A673 (cell line): Measurements from ENCODE around the gene RBP2. TPM values are rescaled to one million over a fixed set of nuclear protein-coding genes. Genes with fewer than 3 reads are reported as not detected.

Experiments used
- BruUV-seq: library from RNA; stranded (reverse); fragments of 400-500 nt; replicated peaks from 2 replicates; lab custom pipeline; 2021; lab: Mats Ljungman, UMichigan
- CTCF ChIA-PET: fragments of 300-600 bp; sonication (Branson Sonifier 250); formaldehyde crosslinking; loops from one replicate; lab custom pipeline; 2022; ENCODE audit warnings: antibody characterized with exemption; lab: Charles Lee
- POLR2A ChIA-PET: fragments of 300-600 bp; sonication (Branson Sonifier 250); formaldehyde crosslinking; loops from one replicate; lab custom pipeline; 2022; ENCODE audit warnings: antibody characterized with exemption; ENCODE audit not compliant: low non-redundant PET; lab: Charles Lee
- DNase-seq: peaks from one replicate; pipeline ENCODE4 v3.0.0-alpha.2; 2015; ENCODE audit warnings: low spot score
- H3K27ac ChIP-seq: fragments of 200-600 bp; sonication (generic); 2 replicates; pipeline ENCODE4 v1.5.1; 2016; ENCODE audit warnings: mixed run types, low read depth, mild to moderate bottlenecking, mixed read lengths, antibody characterized with exemption, low read length; ENCODE audit not compliant: poor library complexity, severe bottlenecking
- H3K27me3 ChIP-seq: fragments of 200-600 bp; sonication (generic); replicated peaks from 2 replicates; pipeline ENCODE4 v1.6.1; 2017; ENCODE audit warnings: mixed run types, low read depth, mild to moderate bottlenecking, mixed read lengths, antibody characterized with exemption, low read length; ENCODE audit not compliant: insufficient read depth, poor library complexity
- H3K36me3 ChIP-seq: fragments of 200-600 bp; sonication (generic); 2 replicates; pipeline ENCODE4 v1.6.1; 2016; ENCODE audit warnings: mixed run types, mild to moderate bottlenecking, mixed read lengths, antibody characterized with exemption, low read length; ENCODE audit not compliant: insufficient read depth, poor library complexity, severe bottlenecking
- H3K4me1 ChIP-seq: fragments of 200-600 bp; sonication (generic); 2 replicates; pipeline ENCODE4 v1.6.1; 2017; ENCODE audit warnings: mixed run types, mild to moderate bottlenecking, mixed read lengths, antibody characterized with exemption, low read length; ENCODE audit not compliant: insufficient read depth, poor library complexity, severe bottlenecking
- H3K4me3 ChIP-seq: fragments of 200-600 bp; sonication (generic); 2 replicates; pipeline ENCODE4 v1.5.1; 2016; ENCODE audit warnings: low read depth, mixed run types, mild to moderate bottlenecking, mixed read lengths, low read length; ENCODE audit not compliant: poor library complexity, severe bottlenecking
- H3K9me3 ChIP-seq: fragments of 200-600 bp; sonication (generic); 2 replicates; pipeline ENCODE4 v1.6.1; 2016; ENCODE audit warnings: mixed run types, low read depth, mild to moderate bottlenecking, mixed read lengths, antibody characterized with exemption, low read length; ENCODE audit not compliant: poor library complexity, severe bottlenecking
- CTCF ChIP-seq: fragments of 300-800, 200-600 bp; sonication (generic); conservative IDR thresholded peaks from 2 replicates; pipeline ENCODE4 v1.5.1; 2017; ENCODE audit warnings: low read depth, mild to moderate bottlenecking, antibody characterized with exemption, low read length, moderate library complexity, mixed read lengths
- EZH2 ChIP-seq: fragments of 200-600 bp; sonication (generic); IDR thresholded peaks from 2 replicates; pipeline ENCODE4 v1.6.1; 2017; ENCODE audit warnings: borderline replicate concordance, low read depth, mild to moderate bottlenecking, mixed read lengths, antibody characterized with exemption, low read length; ENCODE audit not compliant: poor library complexity, severe bottlenecking
- intact Hi-C: fragments of 100-400 bp; cut with micrococcal nuclease; formaldehyde crosslinking; loops from one replicate; pipeline ENCODE4 v1.10.0; 2022; ENCODE audit not compliant: unreplicated experiment
- total RNA-seq: library from RNA; stranded (reverse); gene quantifications from 2 replicates; pipeline ENCODE4 v1.2.3, GENCODE V29; 2021

The RBP2 gene
- total RNA-seq, 1 experiment from 2014 or later = not detected

- Histone ChIP-seq H3K9me3 (no peaks in the 10 kb centered on the region), H3K27me3 (no peaks in the 10 kb centered on the region), H3K4me3 (no peak overlapping the region), H3K4me1 (no peaks in the 10 kb centered on the region), H3K36me3 (no peaks in the 10 kb centered on the region), H3K27ac (no peak overlapping the region)
- intact Hi-C loops = no loop called here
- TF ChIP-seq EZH2 (no peak), CTCF (no peak)
- CTCF ChIA-PET = interaction anchor here (0.6 kb wide), 1 partner anchor 38 kb away, joined by 5 read pairs; no protein-coding TSS in a partner anchor
- POLR2A ChIA-PET = no interaction called here
- BruUV-seq = no TSS peak
- DNase-seq = no peak
Observed at GRCh38 chr3:139466360-139466759, 10.0 kb downstream of the RBP2 start.

DNA sequence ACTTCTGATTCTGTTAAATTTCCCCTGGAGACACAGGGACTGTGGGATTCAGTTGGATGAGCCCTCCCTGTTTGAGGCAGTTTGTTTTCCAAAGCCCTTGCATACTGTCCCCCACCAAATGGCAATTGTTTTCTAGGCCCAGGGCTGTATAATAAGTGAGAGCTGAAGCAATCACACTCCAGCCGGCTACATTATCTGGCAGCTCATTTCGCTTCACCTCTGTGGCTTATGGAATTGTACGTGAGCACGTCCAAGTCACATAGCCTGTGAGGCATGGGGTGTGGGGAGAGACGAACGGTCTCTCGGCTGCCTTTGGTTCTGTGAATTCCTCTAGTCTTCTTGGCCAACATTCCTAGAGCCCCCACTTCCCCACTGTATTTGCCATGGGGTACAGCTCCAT lies 10.7 kb downstream of the RBP2 start:
- POLR2A ChIA-PET = no interaction called here

DNA sequence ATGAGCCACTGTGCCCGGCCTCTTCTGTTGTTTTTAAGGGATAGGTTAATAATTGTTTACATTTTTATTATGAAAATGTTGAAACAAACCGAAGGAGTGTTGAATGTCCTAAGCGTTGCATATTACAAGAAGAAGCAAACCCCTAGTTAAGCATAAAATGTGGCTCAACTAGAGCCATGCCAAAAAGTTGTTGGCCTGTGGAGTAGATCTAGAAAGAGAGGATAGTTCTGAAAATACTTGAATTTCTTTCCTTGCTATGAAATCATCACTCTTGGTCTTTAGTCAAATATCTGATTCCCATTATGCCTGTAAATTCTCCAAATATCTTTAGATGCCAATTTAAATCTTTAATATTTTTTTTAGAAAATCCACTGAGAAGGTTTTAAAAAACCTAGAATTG lies 12.8 kb downstream of the RBP2 start:
- ChIA-PET CTCF (no interaction called here), POLR2A (no interaction called here)
- Histone ChIP-seq H3K9me3 (no peaks in the 10 kb centered on the region), H3K36me3 (no peaks in the 10 kb centered on the region), H3K4me3 (no peak overlapping the region), H3K27me3 (no peaks in the 10 kb centered on the region), H3K4me1 (no peaks in the 10 kb centered on the region), H3K27ac (no peak overlapping the region)
- intact Hi-C loops = no loop called here
- no peak for DNase-seq
- BruUV-seq = no TSS peak
- TF ChIP-seq CTCF = no peak
- no peak for TF ChIP-seq EZH2

More for the DNA sequence above, 10.7 kb downstream of the RBP2 start:
- Histone ChIP-seq H3K4me3 (no peak overlapping the region), H3K4me1 (no peaks in the 10 kb centered on the region), H3K9me3 (no peaks in the 10 kb centered on the region), H3K27me3 (no peaks in the 10 kb centered on the region), H3K27ac (no peak overlapping the region), H3K36me3 (no peaks in the 10 kb centered on the region)
- intact Hi-C loops = no loop called here
- no peak for DNase-seq
- no TSS peak for BruUV-seq
- TF ChIP-seq EZH2 = no peak
- no peak for TF ChIP-seq CTCF
- CTCF ChIA-PET = no interaction called here
